HL-60/S4 treated with retinoic acid at 250 ng/mL for 4 days and 3 days (cell line): ENCODE measurements around the gene SCGB1C1.
"Not testable (repeated sequence)": the region's sequence is repeated elsewhere in the genome, so short reads cannot be mapped to it uniquely, and the experiment has no call there.

Source experiments
- in situ Hi-C: fragments of 300-500 bp; cut with MboI; formaldehyde crosslinking; loops from 2 replicates; pipeline ENCODE4 v1.7.0; 2022; ENCODE audit warnings: low sequenced_read_pairs

Gene SCGB1C1

GRCh38 chr11:236774-237767 lies 44.2 kb downstream of the SCGB1C1 start, which contains the start of gene PSMD13:
Gene PSMD13, plus strand, starts transcription at chr11:236976. Its CDS starts 74 bp downstream, at chr11:237050.
- in situ Hi-C loops: no loop called here

- in situ Hi-C loops: not testable (repeated sequence)
Observed at GRCh38 chr11:238346-238745, 45.5 kb downstream of the SCGB1C1 start.

GRCh38 chr11:240315-240714 lies 47.4 kb downstream of the SCGB1C1 start:
- in situ Hi-C loops: no loop called here

- in situ Hi-C loops: no loop called here
Observed at GRCh38 chr11:241634-242033, 48.8 kb downstream of the SCGB1C1 start.
